ENCODE data around the gene OCEL1.

The OCEL1 gene

DNA sequence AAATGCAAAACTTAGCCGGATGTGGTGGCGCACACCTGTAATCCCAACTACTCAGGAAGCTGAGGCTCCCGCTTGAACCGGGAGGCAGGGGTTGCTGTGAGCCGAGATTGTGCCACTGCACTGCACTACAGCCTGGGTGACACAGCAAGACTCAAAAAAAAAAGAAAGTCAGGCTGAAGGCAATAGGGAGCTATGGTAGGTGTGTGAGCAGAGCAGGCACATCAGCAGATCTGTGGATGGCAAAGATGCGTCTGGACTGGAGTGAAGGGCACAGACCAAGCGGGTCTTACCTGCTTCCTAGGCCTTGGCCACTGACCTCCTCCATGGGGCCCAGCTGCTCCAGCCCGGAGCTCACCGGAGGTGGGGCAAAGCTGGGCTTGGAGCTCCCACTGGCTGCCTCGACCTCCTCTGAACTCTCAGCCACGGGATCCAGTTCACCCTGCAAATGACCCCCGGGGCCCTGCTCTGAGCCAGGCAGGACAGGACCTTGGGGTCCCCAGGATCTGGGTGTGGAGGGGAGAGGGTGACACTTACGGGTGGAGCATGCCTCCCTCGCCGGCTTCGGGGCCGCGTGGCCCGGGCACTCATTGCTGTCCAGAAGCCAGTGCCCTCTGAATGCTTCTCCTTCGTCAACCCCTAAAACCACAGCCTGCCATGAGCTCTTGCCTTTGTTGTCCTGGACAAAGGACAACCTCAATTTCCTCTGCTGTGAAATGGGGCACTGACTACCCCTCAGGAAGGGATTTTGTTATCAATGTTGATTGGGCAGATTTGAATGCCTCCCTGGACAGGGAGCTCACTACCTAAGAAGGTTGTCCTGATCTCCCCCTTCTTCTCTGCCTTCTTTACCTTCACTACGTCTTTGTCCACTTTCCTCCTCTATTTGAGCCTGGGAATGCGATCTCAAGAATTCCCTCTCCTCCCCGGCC lies 38.0 kb downstream of the OCEL1 start:
- peak overlapping the region; percentile 73 for H3K4me2 ChIP-seq (ENCODE audit: low read length)
- H3K4me1 ChIP-seq (ENCODE audit: control insufficient read depth, low read length): peaks cover 53% of the 10 kb centered on the region
- peaks cover 17% of the 10 kb centered on the region for H3K79me2 ChIP-seq (ENCODE audit: control insufficient read depth, low read length)
- no peak for TF ChIP-seq EZH2phosphoT487 (IDR thresholded peaks at IDR 0.05; ENCODE audit: borderline replicate concordance, low read length)
- no peak for TF ChIP-seq CTCF (IDR thresholded peaks at IDR 0.05; ENCODE audit: low read depth, low read length, poor library complexity, severe bottlenecking)
- H3K4me3 ChIP-seq (ENCODE audit: low read length): peak overlapping the region; percentile 72; the same call in 1 of the 2 replicates
- H3K9me3 ChIP-seq (ENCODE audit: control insufficient read depth, insufficient read depth, low read length): no peaks in the 10 kb centered on the region
- peaks cover 23% of the 10 kb centered on the region for H3F3A ChIP-seq (ENCODE audit: control insufficient read depth, insufficient read depth)
- H3K27ac ChIP-seq (ENCODE audit: low read depth, low read length): peak overlapping the region; percentile 100
- no peaks in the 10 kb centered on the region for H4K20me1 ChIP-seq (ENCODE audit: control insufficient read depth, insufficient read depth, low read depth, low read length)
- H3K36me3 ChIP-seq (ENCODE audit: control insufficient read depth, low read length): peaks cover 6% of the 10 kb centered on the region
- no peaks in the 10 kb centered on the region for H3K27me3 ChIP-seq (ENCODE audit: control insufficient read depth, low read length)
- H3K9me2 ChIP-seq (replicated peaks; ENCODE audit: control insufficient read depth, low read length): no peaks in the 10 kb centered on the region

DNA sequence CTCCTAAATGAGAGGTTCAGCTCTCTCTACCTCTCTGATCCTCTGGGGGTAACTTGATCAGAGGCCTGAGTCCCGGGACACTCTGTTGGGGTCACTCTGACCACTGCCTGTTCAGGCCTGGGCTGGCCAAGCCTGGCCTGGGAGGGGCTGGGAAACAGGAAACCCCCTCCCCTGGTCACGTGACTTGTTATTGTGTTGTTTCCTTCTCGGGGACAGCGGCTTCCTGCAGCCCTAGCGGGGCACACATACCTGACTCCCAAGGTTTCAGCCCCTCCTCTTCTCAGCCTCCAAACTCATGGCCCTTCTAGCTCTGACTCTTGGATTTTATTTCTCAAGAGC lies 38.6 kb downstream of the OCEL1 start, which contains the start of gene USHBP1:
Gene USHBP1 (minus strand): TSS at position 105 of the 339 bp plus-strand sequence. CDS start 446 bp downstream, outside the sequence.
- no peak for TF ChIP-seq CTCF (IDR thresholded peaks at IDR 0.05; ENCODE audit: low read depth, low read length, poor library complexity, severe bottlenecking)
- TF ChIP-seq EZH2phosphoT487 (IDR thresholded peaks at IDR 0.05; ENCODE audit: borderline replicate concordance, low read length): no peak
- peak within 1 kb of the TSS; percentile 72 for H3K4me3 ChIP-seq (ENCODE audit: low read length)
- no peaks in the 10 kb centered on the region for H3K27me3 ChIP-seq (ENCODE audit: control insufficient read depth, low read length)
- no peaks in the 10 kb centered on the region for H4K20me1 ChIP-seq (ENCODE audit: control insufficient read depth, insufficient read depth, low read depth, low read length)
- H3K9me2 ChIP-seq (replicated peaks; ENCODE audit: control insufficient read depth, low read length): no peaks in the 10 kb centered on the region
- H3K27ac ChIP-seq (ENCODE audit: low read depth, low read length): peak within 1 kb of the TSS; percentile 100
- peaks cover 7% of the 10 kb centered on the region for H3K36me3 ChIP-seq (ENCODE audit: control insufficient read depth, low read length)
- peak within 1 kb of the TSS; percentile 73 for H3K4me2 ChIP-seq (ENCODE audit: low read length)
- peaks cover 20% of the 10 kb centered on the region for H3K79me2 ChIP-seq (ENCODE audit: control insufficient read depth, low read length)
- H3K9me3 ChIP-seq (ENCODE audit: control insufficient read depth, insufficient read depth, low read length): no peaks in the 10 kb centered on the region
- peaks cover 23% of the 10 kb centered on the region for H3F3A ChIP-seq (ENCODE audit: control insufficient read depth, insufficient read depth)
- peaks cover 53% of the 10 kb centered on the region for H3K4me1 ChIP-seq (ENCODE audit: control insufficient read depth, low read length)

GRCh38 chr19:17266026-17266425 lies 40.0 kb downstream of the OCEL1 start:
- Histone ChIP-seq H3F3A (ENCODE audit: control insufficient read depth, insufficient read depth) (peaks cover 21% of the 10 kb centered on the region), H3K9me2 (replicated peaks; ENCODE audit: control insufficient read depth, low read length) (no peaks in the 10 kb centered on the region), H3K79me2 (ENCODE audit: control insufficient read depth, low read length) (peaks cover 21% of the 10 kb centered on the region), H3K4me2 (ENCODE audit: low read length) (peak overlapping the region; percentile 73), H3K4me1 (ENCODE audit: control insufficient read depth, low read length) (peaks cover 46% of the 10 kb centered on the region), H4K20me1 (ENCODE audit: control insufficient read depth, insufficient read depth, low read depth, low read length) (no peaks in the 10 kb centered on the region), H3K27me3 (ENCODE audit: control insufficient read depth, low read length) (no peaks in the 10 kb centered on the region), H3K36me3 (ENCODE audit: control insufficient read depth, low read length) (peaks cover 15% of the 10 kb centered on the region), H3K4me3 (ENCODE audit: low read length) (peak overlapping the region; percentile 72), H3K27ac (ENCODE audit: low read depth, low read length) (peak overlapping the region; percentile 100), H3K9me3 (ENCODE audit: control insufficient read depth, insufficient read depth, low read length) (no peaks in the 10 kb centered on the region)
- no peak for TF ChIP-seq CTCF (IDR thresholded peaks at IDR 0.05; ENCODE audit: low read depth, low read length, poor library complexity, severe bottlenecking)

All from DOHH2 (cell line).